OCI-LY3 (cell line): Measurements from ENCODE around the gene OR1L1.

Experiments
- H2AFZ ChIP-seq: fragments of 200-600, 300-600 bp; shearing (Covaris generic); 2 replicates; pipeline ENCODE4 v1.6.0; 2014; ENCODE audit warnings: antibody characterized with exemption, low read depth, low read length
- H3K27ac ChIP-seq: fragments of 200-600, 300-600 bp; sonication (generic); 2 replicates; pipeline ENCODE4 v1.5.1; 2014; ENCODE audit warnings: mild to moderate bottlenecking, low read length, moderate library complexity, mixed read lengths
- H3K27me3 ChIP-seq: fragments of 200-600, 300-600 bp; sonication (generic); 2 replicates; pipeline ENCODE4 v1.6.1; 2014; ENCODE audit warnings: low read depth, low read length, mixed read lengths
- H3K36me3 ChIP-seq: fragments of 200-600, 300-600 bp; sonication (generic); replicated peaks from 2 replicates; pipeline ENCODE3; 2014; ENCODE audit warnings: low read depth, low read length, mixed read lengths
- H3K4me1 ChIP-seq: fragments of 300-600, 200-600 bp; sonication (generic); 2 replicates; pipeline ENCODE4 v1.6.1; 2014; ENCODE audit warnings: low read length, mixed read lengths
- H3K4me2 ChIP-seq: fragments of 200-600, 300-600 bp; sonication (generic); 2 replicates; pipeline ENCODE4 v1.6.1; 2014; ENCODE audit warnings: low read length, mixed read lengths
- H3K4me3 ChIP-seq: fragments of 300-600, 200-600 bp; sonication (generic); 2 replicates; pipeline ENCODE4 v1.5.1; 2014; ENCODE audit warnings: antibody characterized with exemption, mild to moderate bottlenecking, low read length, moderate library complexity
- H3K79me2 ChIP-seq: fragments of 300-600, 200-600 bp; shearing (Covaris generic); 2 replicates; pipeline ENCODE4 v1.6.1; 2014; ENCODE audit warnings: mild to moderate bottlenecking, low read length, mixed read lengths
- H3K9ac ChIP-seq: fragments of 300-600, 200-600 bp; shearing (Covaris generic); 2 replicates; pipeline ENCODE4 v1.6.0; 2014; ENCODE audit warnings: mild to moderate bottlenecking, low read length, moderate library complexity
- H3K9me3 ChIP-seq: fragments of 200-600, 300-600 bp; shearing (Covaris generic); 2 replicates; pipeline ENCODE4 v1.6.1; 2014; ENCODE audit warnings: low read length, mixed read lengths; ENCODE audit not compliant: insufficient read depth
- H4K20me1 ChIP-seq: fragments of 200-600, 300-600 bp; sonication (generic); 2 replicates; pipeline ENCODE4 v1.6.1; 2016; ENCODE audit warnings: low read length, mixed read lengths; ENCODE audit not compliant: insufficient read depth
- CTCF ChIP-seq: fragments of 200-600, 300-600 bp; sonication (generic); IDR thresholded peaks from 2 replicates; pipeline ENCODE4 v1.5.1; 2014; ENCODE audit warnings: antibody characterized with exemption, low read length, low read depth
- EZH2phosphoT487 ChIP-seq: fragments of 200-600 bp; shearing (Covaris generic); IDR thresholded peaks from 2 replicates; pipeline ENCODE4 v1.6.1; 2018; ENCODE audit warnings: antibody characterized with exemption, mixed run types, low read depth

The OR1L1 gene

GRCh38 chr9:122656378-122656777 lies 5.1 kb upstream of the OR1L1 start:
- no peak overlapping the region for H3K4me3 ChIP-seq
- no peak for TF ChIP-seq CTCF
- TF ChIP-seq EZH2phosphoT487 = no peak
- no peaks in the 10 kb centered on the region for H3K4me1 ChIP-seq
- no peaks in the 10 kb centered on the region for H3K79me2 ChIP-seq
- no peaks in the 10 kb centered on the region for H3K9me3 ChIP-seq
- H3K27me3 ChIP-seq = peaks cover 7% of the 10 kb centered on the region; the same call in 1 of the 2 replicates
- no peak overlapping the region for H3K27ac ChIP-seq
- H3K4me2 ChIP-seq = no peak overlapping the region
- no peak overlapping the region for H2AFZ ChIP-seq
- no peaks in the 10 kb centered on the region for H3K36me3 ChIP-seq
- H3K9ac ChIP-seq = no peak overlapping the region
- no peaks in the 10 kb centered on the region for H4K20me1 ChIP-seq

GRCh38 chr9:122657527-122657926 lies 4.0 kb upstream of the OR1L1 start, which contains the start of gene OR1B1:
Gene OR1B1, minus strand, starts transcription at chr9:122657627.
- Histone ChIP-seq H3K27me3 (peaks cover 13% of the 10 kb centered on the region; the same call in 1 of the 2 replicates), H3K9me3 (no peaks in the 10 kb centered on the region), H3K79me2 (no peaks in the 10 kb centered on the region), H3K9ac (no peak within 1 kb of the TSS), H3K4me2 (no peak within 1 kb of the TSS), H4K20me1 (no peaks in the 10 kb centered on the region), H3K27ac (no peak within 1 kb of the TSS), H3K4me3 (no peak within 1 kb of the TSS), H3K36me3 (no peaks in the 10 kb centered on the region), H3K4me1 (no peaks in the 10 kb centered on the region), H2AFZ (no peak within 1 kb of the TSS)
- TF ChIP-seq CTCF (no peak), EZH2phosphoT487 (no peak)

- Histone ChIP-seq H3K79me2 (no peaks in the 10 kb centered on the region), H4K20me1 (no peaks in the 10 kb centered on the region), H3K4me1 (no peaks in the 10 kb centered on the region), H2AFZ (no peak overlapping the region), H3K9ac (no peak overlapping the region), H3K4me3 (no peak overlapping the region), H3K9me3 (no peaks in the 10 kb centered on the region), H3K4me2 (no peak overlapping the region), H3K36me3 (no peaks in the 10 kb centered on the region), H3K27me3 (peaks cover 36% of the 10 kb centered on the region), H3K27ac (no peak overlapping the region)
- TF ChIP-seq CTCF = no peak
- TF ChIP-seq EZH2phosphoT487 = no peak
Observed at GRCh38 chr9:122672481-122672880, 11.0 kb downstream of the OR1L1 start.

- Histone ChIP-seq H3K4me2 (no peak overlapping the region), H3K79me2 (no peaks in the 10 kb centered on the region), H3K27ac (no peak overlapping the region), H2AFZ (no peak overlapping the region), H3K9me3 (no peaks in the 10 kb centered on the region; the same call in 1 of the 2 replicates), H3K36me3 (no peaks in the 10 kb centered on the region), H3K4me3 (no peak overlapping the region), H3K4me1 (no peaks in the 10 kb centered on the region), H4K20me1 (no peaks in the 10 kb centered on the region), H3K9ac (no peak overlapping the region), H3K27me3 (peaks cover 16% of the 10 kb centered on the region; the same call in 1 of the 2 replicates)
- TF ChIP-seq EZH2phosphoT487 = no peak
- TF ChIP-seq CTCF = no peak
Observed at GRCh38 chr9:122684851-122685250, 23.3 kb downstream of the OR1L1 start.
